IMR-90 (cell line): ENCODE results near the gene EPN2. TPM values are rescaled to one million over a fixed set of nuclear protein-coding genes. Genes with fewer than 3 reads are reported as not detected.

ENCODE experiments used
- ATAC-seq: fragments of 200-7000 bp; cut with Tn5 transposase; 2 replicates; pipeline ENCODE4 v1.9.1; 2020; ENCODE audit warnings: low read depth, mild to moderate bottlenecking, moderate library complexity
- BruUV-seq: library from RNA; stranded (reverse); fragments of 400-500 nt; replicated peaks from 2 replicates; lab custom pipeline; 2021; lab: Mats Ljungman, UMichigan
- CTCF ChIA-PET: fragments of 300-600 bp; formaldehyde crosslinking; extraction: SDS; loops from one replicate; lab custom pipeline; 2021; ENCODE audit warnings: antibody characterized with exemption; lab: Yijun Ruan, JAX
- POLR2A ChIA-PET: fragments of 300-600 bp; sonication (Branson Sonifier 250); formaldehyde crosslinking; loops from one replicate; lab custom pipeline; 2022; ENCODE audit warnings: antibody characterized with exemption; ENCODE audit not compliant: unreplicated experiment; lab: Charles Lee
- DNase-seq: peaks from one replicate; pipeline ENCODE4 v3.0.0; 2013
- H2AFZ ChIP-seq: replicated peaks from 2 replicates; pipeline ENCODE3; 2013; ENCODE audit warnings: low read length, mild to moderate bottlenecking; ENCODE audit not compliant: poor library complexity
- H2AK5ac ChIP-seq: 2 replicates; pipeline ENCODE4 v1.6.1; 2013; ENCODE audit warnings: low read depth, low read length, inconsistent platforms
- H2AK9ac ChIP-seq: replicated peaks from 2 replicates; pipeline ENCODE3; 2013; ENCODE audit warnings: mild to moderate bottlenecking, low read depth, low read length, moderate library complexity; ENCODE audit not compliant: poor library complexity
- H2BK120ac ChIP-seq: 2 replicates; pipeline ENCODE4 v1.6.1; 2013; ENCODE audit warnings: low read depth, low read length, inconsistent platforms
- H2BK15ac ChIP-seq: 3 replicates; pipeline ENCODE4 v1.6.1; 2013; ENCODE audit warnings: low read depth, low read length, inconsistent platforms
- H2BK20ac ChIP-seq: 2 replicates; pipeline ENCODE4 v1.6.1; 2013; ENCODE audit warnings: low read depth, mild to moderate bottlenecking, inconsistent platforms, low read length, moderate library complexity
- H2BK5ac ChIP-seq: 2 replicates; pipeline ENCODE4 v1.6.1; 2013; ENCODE audit warnings: mild to moderate bottlenecking, low read depth, low read length, inconsistent platforms; ENCODE audit not compliant: poor library complexity, severe bottlenecking
- H3K14ac ChIP-seq: replicated peaks from 2 replicates; pipeline ENCODE4 v1.6.1; 2013; ENCODE audit warnings: low read depth, low read length, inconsistent platforms
- H3K18ac ChIP-seq: 2 replicates; pipeline ENCODE4 v1.6.1; 2013; ENCODE audit warnings: low read depth, low read length, control low read depth
- H3K23ac ChIP-seq: 2 replicates; pipeline ENCODE4 v1.6.1; 2013; ENCODE audit warnings: low read depth, low read length, inconsistent platforms
- H3K27ac ChIP-seq: 2 replicates; pipeline ENCODE4 v1.5.1; 2013; ENCODE audit warnings: mild to moderate bottlenecking, control low read depth, low read length; ENCODE audit not compliant: insufficient read depth
- H3K27me3 ChIP-seq: 2 replicates; pipeline ENCODE4 v1.6.1; 2013; ENCODE audit warnings: low read length; ENCODE audit not compliant: control insufficient read depth, insufficient read depth
- H3K36me3 ChIP-seq: 2 replicates; pipeline ENCODE4 v1.6.1; 2013; ENCODE audit warnings: low read length, mixed read lengths; ENCODE audit not compliant: control insufficient read depth, insufficient read depth
- H3K4ac ChIP-seq: 2 replicates; pipeline ENCODE4 v1.6.1; 2013; ENCODE audit warnings: low read depth, low read length, inconsistent platforms
- H3K4me1 ChIP-seq: 2 replicates; pipeline ENCODE4 v1.6.1; 2013; ENCODE audit warnings: low read length, mixed read lengths; ENCODE audit not compliant: control insufficient read depth, insufficient read depth
- H3K4me2 ChIP-seq: 2 replicates; pipeline ENCODE4 v1.6.1; 2013; ENCODE audit warnings: low read depth, mild to moderate bottlenecking, control low read depth, low read length, moderate library complexity
- H3K4me3 ChIP-seq: 2 replicates; pipeline ENCODE4 v1.5.1; 2013; ENCODE audit warnings: low read depth, mild to moderate bottlenecking, control low read depth, low read length, moderate library complexity; ENCODE audit not compliant: insufficient read depth
- H3K56ac ChIP-seq: 2 replicates; pipeline ENCODE4 v1.6.1; 2013; ENCODE audit warnings: low read length, inconsistent platforms; ENCODE audit not compliant: insufficient read depth; ENCODE audit errors: extremely low read depth
- H3K79me1 ChIP-seq, 2 experiments: 2 replicates each; pipeline ENCODE4 v1.6.1; 2013; ENCODE audit warnings: low read length in 2 of 2, inconsistent platforms in 1 of 2, low read depth in 1 of 2
- H3K9ac ChIP-seq: 2 replicates; pipeline ENCODE4 v1.6.1; 2013; ENCODE audit warnings: low read depth, low read length, control low read depth
- H3K9me1 ChIP-seq: 2 replicates; pipeline ENCODE4 v1.6.1; 2013; ENCODE audit warnings: low read length, inconsistent platforms; ENCODE audit not compliant: insufficient read depth
- H3K9me3 ChIP-seq: 2 replicates; pipeline ENCODE4 v1.6.1; 2013; ENCODE audit warnings: low read length; ENCODE audit not compliant: control insufficient read depth, insufficient read depth
- H4K20me1 ChIP-seq: 2 replicates; pipeline ENCODE4 v1.6.1; 2013; ENCODE audit warnings: low read length, inconsistent platforms; ENCODE audit not compliant: insufficient read depth
- H4K5ac ChIP-seq: 2 replicates; pipeline ENCODE4 v1.6.1; 2013; ENCODE audit warnings: mild to moderate bottlenecking, low read depth, low read length, control low read depth
- H4K8ac ChIP-seq, 2 experiments: 2 replicates each; pipeline ENCODE4 v1.6.1; 2013; ENCODE audit warnings: low read depth in 2 of 2, low read length in 2 of 2, control low read depth in 1 of 2, inconsistent platforms in 1 of 2
- H4K91ac ChIP-seq: 2 replicates; pipeline ENCODE4 v1.6.1; 2013; ENCODE audit warnings: low read depth, low read length, inconsistent platforms; ENCODE audit not compliant: insufficient read depth
- MAFK ChIP-seq: IDR thresholded peaks from 2 replicates; pipeline ENCODE4 v1.6.1; 2012; ENCODE audit warnings: low read depth, low read length, improper control_type of control experiment
- USF2 ChIP-seq: fragments of 150-350 bp; IDR thresholded peaks from 2 replicates; pipeline ENCODE4 v1.6.1; 2017; ENCODE audit warnings: mild to moderate bottlenecking, antibody characterized with exemption, low read length, low read depth
- WGBS, 2 experiments: methylation state at CpG; one replicate each; pipeline versions ENCODE4 v1.1.5 to v1.1.7; 2013; ENCODE audit warnings: missing lambda C conversion rate in 2 of 2; ENCODE audit not compliant: insufficient read length in 1 of 2; ENCODE audit errors: extremely low coverage in 2 of 2; 5-methylcytosine and 5-hydroxymethylcytosine counted together
- dilution Hi-C: fragments of 300-500 bp; cut with HindIII; formaldehyde crosslinking; loops from one replicate; pipeline ENCODE4 v1.14.3; 2018; ENCODE audit warnings: low sequenced_read_pairs; ENCODE audit not compliant: unreplicated experiment
- in situ Hi-C: fragments of 300-500 bp; cut with MboI; formaldehyde crosslinking; loops from 3 replicates; pipeline ENCODE4 v1.14.3; 2019; ENCODE audit warnings: low sequenced_read_pairs, inconsistent platforms, mixed read lengths
- intact Hi-C: fragments of 100-400 bp; cut with micrococcal nuclease; formaldehyde crosslinking; loops from 2 replicates; pipeline ENCODE4 v1.10.0; 2022
- polyA plus RNA-seq, 3 experiments: library from polyadenylated mRNA; depleted of rRNA; stranded (reverse); fragments of >200 nt; gene quantifications; 2 replicates each; pipeline ENCODE4 v1.2.3, GENCODE V29; 2012; ENCODE audit warnings: low replicate concordance in 1 of 3
- total RNA-seq: library from RNA; depleted of rRNA; stranded (reverse); fragments of >200 nt; gene quantifications from 2 replicates; pipeline ENCODE4 v1.2.3, GENCODE V29; 2012

EPN2 gene
- total and polyA plus RNA-seq, 2 of the 4 experiments (the other 2 are of a cell fraction): 14.9 to 25.3 TPM

- Histone ChIP-seq H3K79me1 (no peaks in the 10 kb centered on the region), H2AK5ac (peak overlapping the region; percentile 86; the same call in 1 of the 2 replicates), H3K4me1 (peaks cover 18% of the 10 kb centered on the region), H3K4ac (peak overlapping the region; percentile 58), H3K36me3 (no peaks in the 10 kb centered on the region; the same call in 1 of the 2 replicates), H3K27ac (no peak overlapping the region), H2BK5ac (no peak overlapping the region), H2BK15ac (no peak overlapping the region), H3K18ac (peak overlapping the region; percentile 0; the same call in 1 of the 2 replicates), H3K9me3 (no peaks in the 10 kb centered on the region), H3K4me2 (no peak overlapping the region), H4K8ac (peak overlapping the region in 1 of 2 experiments; percentile 77; a peak in 1 of 4 replicates), H2BK20ac (no peak overlapping the region), H4K91ac (no peak overlapping the region; the same call in 1 of the 2 replicates), H3K27me3 (no peaks in the 10 kb centered on the region), H3K23ac (peak overlapping the region; percentile 48; the same call in 1 of the 2 replicates), H2AFZ (peak overlapping the region; percentile 36), H3K4me3 (no peak overlapping the region), H3K14ac (peak overlapping the region; percentile 88), H2BK120ac (peak overlapping the region; percentile 52; the same call in 1 of the 2 replicates), H4K20me1 (peaks cover 3% of the 10 kb centered on the region), H4K5ac (peak overlapping the region; percentile 41; the same call in 1 of the 2 replicates), H2AK9ac (peak overlapping the region; percentile 51), H3K9ac (no peak overlapping the region), H3K56ac (no peak overlapping the region), H3K9me1 (peaks cover 20% of the 10 kb centered on the region)
- in situ Hi-C loops: no loop called here
- BruUV-seq: no TSS peak
- ATAC-seq (no peak), DNase-seq (peak; percentile 10)
- WGBS, 2 experiments: 64% methylated on average over 17 of the region's 20 CpGs; no CpG with 5 or more reads in 1 of the 2 experiments
- intact Hi-C loops: no loop called here
- peak; percentile 11; the same call in 1 of the 2 replicates for TF ChIP-seq MAFK
- TF ChIP-seq USF2: no peak
- dilution Hi-C loops: no loop called here
- ChIA-PET CTCF (no interaction called here), POLR2A (no interaction called here)
Measured at GRCh38 chr17:19341641-19342610, 104.8 kb downstream of the EPN2 start.
